RWPE2 (cell line): Measurements from ENCODE around the gene FMN2.

Source experiments
- ATAC-seq: fragments of 200-7000 bp; cut with Tn5 transposase; 3 replicates; pipeline ENCODE4 v1.9.1; 2021; ENCODE audit warnings: low read depth
- DNase-seq: peaks from one replicate; pipeline ENCODE4 v3.0.0-alpha.2; 2020; ENCODE audit warnings: low spot score
- H3K27ac ChIP-seq: fragments of 450-650 bp; 2 replicates; pipeline ENCODE4 v1.5.1; 2017; ENCODE audit warnings: mild to moderate bottlenecking; ENCODE audit not compliant: poor library complexity, severe bottlenecking
- H3K27me3 ChIP-seq: fragments of 250-450 bp; sonication (Bioruptor Pico); 2 replicates; pipeline ENCODE4 v1.5.1; 2021; ENCODE audit warnings: mild to moderate bottlenecking, moderate library complexity; ENCODE audit not compliant: insufficient read depth, poor library complexity, severe bottlenecking
- H3K36me3 ChIP-seq: fragments of 250-450 bp; sonication (Bioruptor Pico); 2 replicates; pipeline ENCODE4 v1.5.1; 2020; ENCODE audit warnings: low read depth, mild to moderate bottlenecking, moderate library complexity
- H3K4me1 ChIP-seq: fragments of 250-450 bp; sonication (Bioruptor Pico); 2 replicates; pipeline ENCODE4 v1.5.1; 2021; ENCODE audit warnings: mild to moderate bottlenecking, moderate library complexity; ENCODE audit not compliant: insufficient read depth, poor library complexity, severe bottlenecking
- H3K4me3 ChIP-seq: fragments of 250-450 bp; sonication (Bioruptor Pico); 2 replicates; pipeline ENCODE4 v1.5.1; 2021; ENCODE audit warnings: mild to moderate bottlenecking, moderate library complexity; ENCODE audit not compliant: severe bottlenecking
- H3K9me3 ChIP-seq: fragments of 250-450 bp; sonication (Bioruptor Pico); 2 replicates; pipeline ENCODE4 v1.5.1; 2021; ENCODE audit warnings: mild to moderate bottlenecking, moderate library complexity; ENCODE audit not compliant: severe bottlenecking
- TF ChIP-seq, protein P1 (sequence below): fragments of 450-650 bp; IDR thresholded peaks from one replicate; pipeline ENCODE4 v1.5.1; 2017; ENCODE audit warnings: mild to moderate bottlenecking, moderate library complexity; ENCODE audit not compliant: poor library complexity, severe bottlenecking

FMN2 gene

GRCh38 chr1:240247899-240248298, 156.2 kb downstream of the FMN2 start:
- H3K9me3 ChIP-seq: no peaks in the 10 kb centered on the region
- H3K27me3 ChIP-seq: no peaks in the 10 kb centered on the region
- DNase-seq (no peak), ATAC-seq (no peak)
- TF ChIP-seq, protein P1, sequence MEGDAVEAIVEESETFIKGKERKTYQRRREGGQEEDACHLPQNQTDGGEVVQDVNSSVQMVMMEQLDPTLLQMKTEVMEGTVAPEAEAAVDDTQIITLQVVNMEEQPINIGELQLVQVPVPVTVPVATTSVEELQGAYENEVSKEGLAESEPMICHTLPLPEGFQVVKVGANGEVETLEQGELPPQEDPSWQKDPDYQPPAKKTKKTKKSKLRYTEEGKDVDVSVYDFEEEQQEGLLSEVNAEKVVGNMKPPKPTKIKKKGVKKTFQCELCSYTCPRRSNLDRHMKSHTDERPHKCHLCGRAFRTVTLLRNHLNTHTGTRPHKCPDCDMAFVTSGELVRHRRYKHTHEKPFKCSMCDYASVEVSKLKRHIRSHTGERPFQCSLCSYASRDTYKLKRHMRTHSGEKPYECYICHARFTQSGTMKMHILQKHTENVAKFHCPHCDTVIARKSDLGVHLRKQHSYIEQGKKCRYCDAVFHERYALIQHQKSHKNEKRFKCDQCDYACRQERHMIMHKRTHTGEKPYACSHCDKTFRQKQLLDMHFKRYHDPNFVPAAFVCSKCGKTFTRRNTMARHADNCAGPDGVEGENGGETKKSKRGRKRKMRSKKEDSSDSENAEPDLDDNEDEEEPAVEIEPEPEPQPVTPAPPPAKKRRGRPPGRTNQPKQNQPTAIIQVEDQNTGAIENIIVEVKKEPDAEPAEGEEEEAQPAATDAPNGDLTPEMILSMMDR: no peak
- no peak overlapping the region for H3K27ac ChIP-seq
- H3K36me3 ChIP-seq: no peaks in the 10 kb centered on the region
- no peaks in the 10 kb centered on the region for H3K4me1 ChIP-seq
- no peak overlapping the region for H3K4me3 ChIP-seq

GRCh38 chr1:240254006-240254405, 162.3 kb downstream of the FMN2 start:
- Histone ChIP-seq H3K4me1 (no peaks in the 10 kb centered on the region), H3K27ac (no peak overlapping the region), H3K36me3 (no peaks in the 10 kb centered on the region), H3K4me3 (no peak overlapping the region), H3K9me3 (no peaks in the 10 kb centered on the region), H3K27me3 (no peaks in the 10 kb centered on the region)
- DNase-seq (no peak), ATAC-seq (no peak)
- TF ChIP-seq, protein P1: no peak

DNA sequence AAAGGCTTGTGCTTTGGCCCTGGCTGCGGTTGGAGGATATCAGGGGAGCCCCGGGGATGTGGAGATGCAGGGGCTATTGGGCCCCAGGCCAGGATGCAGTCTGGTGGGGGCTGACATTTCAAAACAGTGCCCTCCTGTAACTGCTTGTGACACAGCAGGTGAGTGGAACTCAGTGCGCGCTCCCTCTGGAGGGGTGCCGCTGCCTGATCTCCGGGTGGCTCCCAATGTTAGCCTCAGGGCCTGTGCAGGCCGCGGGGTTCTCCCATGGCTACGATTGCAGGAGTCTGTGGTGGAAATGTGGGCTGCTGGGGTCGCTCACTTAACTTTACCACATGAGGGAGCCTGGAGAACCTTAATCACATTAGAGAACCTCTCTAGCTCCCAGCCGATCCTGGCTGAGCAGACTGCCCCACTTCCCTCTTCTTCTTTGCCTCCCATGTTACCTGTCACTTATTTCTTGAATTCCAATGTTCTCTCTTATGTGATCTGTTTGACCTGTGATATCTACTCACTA, 163.2 kb downstream of the FMN2 start:
- Histone ChIP-seq H3K36me3 (no peaks in the 10 kb centered on the region), H3K4me3 (no peak overlapping the region), H3K27ac (no peak overlapping the region), H3K9me3 (no peaks in the 10 kb centered on the region), H3K27me3 (no peaks in the 10 kb centered on the region), H3K4me1 (no peaks in the 10 kb centered on the region)
- no peak for ATAC-seq
- no peak for DNase-seq
- TF ChIP-seq, protein P1: no peak

DNA sequence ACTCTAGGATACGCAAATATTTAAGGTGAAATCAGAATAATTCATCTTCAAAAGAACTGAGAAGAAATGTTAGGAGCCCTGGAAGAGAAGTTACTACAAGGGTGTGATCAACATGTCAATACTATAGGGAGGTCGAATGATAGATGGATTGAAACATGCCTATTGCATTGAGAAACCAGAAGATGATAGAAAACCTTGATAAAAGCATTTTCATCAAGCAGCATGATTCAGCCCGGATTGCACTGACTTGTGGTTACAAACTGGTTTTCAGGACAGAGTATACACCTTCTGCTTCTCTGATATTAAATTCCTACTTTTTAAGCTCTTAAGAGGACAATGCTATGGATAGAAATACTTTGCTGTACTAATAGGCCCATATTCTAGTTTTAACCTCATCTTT, 164.2 kb downstream of the FMN2 start:
- H3K36me3 ChIP-seq: no peaks in the 10 kb centered on the region
- TF ChIP-seq, protein P1: no peak
- H3K4me1 ChIP-seq: no peaks in the 10 kb centered on the region

DNA sequence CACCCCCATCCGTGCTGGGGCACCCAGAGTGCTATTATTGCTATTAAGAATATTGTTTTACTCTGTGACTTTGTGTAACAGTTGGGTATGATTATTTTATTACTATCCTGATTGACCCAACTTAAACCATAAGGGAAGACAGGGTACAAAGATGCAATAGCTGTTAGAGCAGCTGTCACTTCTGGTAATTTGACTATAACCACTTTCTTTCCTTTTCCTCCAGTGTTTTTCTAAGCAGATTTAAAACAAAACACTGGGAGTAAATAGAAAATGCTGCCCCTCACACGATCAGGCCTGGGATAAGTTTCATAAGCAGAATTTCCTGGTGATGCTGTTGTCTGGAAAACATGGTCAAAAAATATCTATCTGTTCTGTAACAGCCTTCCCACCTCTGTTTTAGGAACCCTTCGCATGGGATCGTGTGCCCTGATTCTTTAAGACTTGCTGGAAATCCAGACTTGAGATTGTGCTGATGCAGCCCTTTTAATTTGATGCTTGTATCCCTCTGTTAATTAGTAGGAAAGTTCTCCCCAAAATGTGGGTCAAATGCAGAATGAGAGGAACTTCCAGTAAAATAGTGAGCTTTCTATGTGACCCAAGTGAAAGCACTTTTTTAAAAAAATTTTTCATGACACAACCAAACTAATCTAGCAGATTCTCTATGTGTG, 165.3 kb downstream of the FMN2 start:
- Histone ChIP-seq H3K4me1 (no peaks in the 10 kb centered on the region), H3K9me3 (no peaks in the 10 kb centered on the region), H3K4me3 (no peak overlapping the region), H3K36me3 (no peaks in the 10 kb centered on the region), H3K27me3 (no peaks in the 10 kb centered on the region), H3K27ac (no peak overlapping the region)
- TF ChIP-seq, protein P1: no peak
- DNase-seq: no peak
- ATAC-seq: no peak

More for the DNA sequence above, 164.2 kb downstream of the FMN2 start:
- H3K4me3 ChIP-seq: no peak overlapping the region
- no peaks in the 10 kb centered on the region for H3K9me3 ChIP-seq
- H3K27ac ChIP-seq: no peak overlapping the region
- ATAC-seq: no peak
- no peaks in the 10 kb centered on the region for H3K27me3 ChIP-seq
- DNase-seq: no peak
